Measurements from ENCODE around the gene RHBDF1. TPM values are rescaled to one million over a fixed set of nuclear protein-coding genes. Genes with fewer than 3 reads are reported as not detected.

The RHBDF1 gene
- total RNA-seq, 1 experiment from 2014 or later = not detected

DNA sequence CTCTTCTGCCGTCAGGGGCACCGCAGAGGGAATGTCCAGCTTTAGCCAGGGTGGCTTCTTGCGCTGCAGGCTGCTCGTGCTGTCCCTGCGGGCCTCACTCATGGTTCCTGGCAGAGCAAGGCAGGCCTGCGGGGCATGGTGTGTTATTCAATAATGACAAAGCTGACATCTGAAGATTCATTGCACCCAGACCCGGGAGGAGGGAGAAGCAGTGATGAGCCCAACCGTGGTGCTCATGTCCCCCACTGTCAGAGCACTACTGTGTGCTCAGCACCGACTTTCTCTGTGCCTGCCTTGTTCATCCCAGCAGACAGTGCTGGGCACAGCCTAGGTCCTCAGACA lies 7.5 kb downstream of the RHBDF1 start:
- Histone ChIP-seq H3K27me3 (ENCODE audit: low read length) (no peaks in the 10 kb centered on the region), H3K36me3 (ENCODE audit: insufficient read depth, low read length) (no peaks in the 10 kb centered on the region), H3K27ac (ENCODE audit: low read length) (no peak overlapping the region), H4K20me1 (ENCODE audit: insufficient read depth, low read depth, low read length) (no peaks in the 10 kb centered on the region; the same call in 1 of the 2 replicates), H3K4me3 (ENCODE audit: low read length) (no peak overlapping the region), H3K4me2 (ENCODE audit: low read depth, low read length, poor library complexity, severe bottlenecking) (no peak overlapping the region), H3K9ac (ENCODE audit: low read length) (no peak overlapping the region), H3K4me1 (ENCODE audit: low read length) (no peaks in the 10 kb centered on the region), H3K9me3 (ENCODE audit: low read length) (no peaks in the 10 kb centered on the region), H3K9me2 (replicated peaks; ENCODE audit: insufficient read depth, low read length) (no peaks in the 10 kb centered on the region), H2AFZ (ENCODE audit: low read length) (no peak overlapping the region), H3K79me2 (ENCODE audit: low read length) (no peaks in the 10 kb centered on the region)
- DNase-seq = no peak

DNA sequence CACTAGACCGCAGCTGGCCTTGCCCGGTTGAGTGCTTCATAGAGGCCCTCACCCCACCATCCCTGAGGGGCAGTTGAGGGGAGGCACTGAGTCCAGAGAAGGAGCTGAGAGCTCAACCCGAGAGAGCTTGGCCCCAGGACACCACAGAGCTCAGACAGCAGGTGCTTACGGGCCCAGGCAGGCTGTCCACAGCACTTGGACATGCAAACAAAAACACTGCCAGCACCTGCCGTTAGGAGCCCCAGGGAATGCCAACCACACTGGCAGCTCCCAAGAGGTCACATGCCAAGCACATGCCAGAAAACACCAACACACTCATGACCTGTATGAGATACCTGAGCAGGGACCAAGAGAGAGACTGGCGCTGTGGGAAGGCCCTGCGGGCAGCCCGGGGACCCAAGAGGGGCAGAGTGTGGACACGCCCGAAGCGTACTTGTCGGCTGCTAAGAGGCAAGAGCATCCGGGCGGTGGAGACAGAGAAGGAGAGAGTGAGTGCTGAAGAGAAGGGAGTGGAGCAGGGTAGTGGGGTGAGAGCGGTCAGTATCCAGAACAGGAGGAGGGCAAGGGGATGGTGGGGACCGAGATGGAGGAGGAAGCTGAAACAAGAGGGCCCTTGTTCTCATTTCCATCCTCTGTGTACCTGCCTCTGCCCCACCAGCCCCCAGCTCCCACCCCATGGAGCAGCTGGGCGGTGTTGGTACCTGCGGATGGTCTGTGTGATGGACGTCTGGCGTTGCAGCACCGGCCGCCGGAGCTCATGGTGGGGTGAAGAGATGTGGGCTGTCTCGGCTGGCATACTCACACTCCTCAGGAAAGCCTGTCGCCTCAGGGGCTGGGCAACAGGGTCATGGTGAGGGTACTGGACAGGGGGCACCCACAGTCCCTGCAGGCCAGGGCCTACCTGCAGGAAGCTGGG lies 8.2 kb downstream of the RHBDF1 start:
- Histone ChIP-seq H3K27me3 (ENCODE audit: low read length) (no peaks in the 10 kb centered on the region), H3K79me2 (ENCODE audit: low read length) (no peaks in the 10 kb centered on the region), H3K4me2 (ENCODE audit: low read depth, low read length, poor library complexity, severe bottlenecking) (no peak overlapping the region), H3K4me3 (ENCODE audit: low read length) (no peak overlapping the region), H3K36me3 (ENCODE audit: insufficient read depth, low read length) (no peaks in the 10 kb centered on the region), H3K27ac (ENCODE audit: low read length) (no peak overlapping the region), H3K9me2 (replicated peaks; ENCODE audit: insufficient read depth, low read length) (no peaks in the 10 kb centered on the region), H3K4me1 (ENCODE audit: low read length) (no peaks in the 10 kb centered on the region), H3K9me3 (ENCODE audit: low read length) (no peaks in the 10 kb centered on the region), H3K9ac (ENCODE audit: low read length) (no peak overlapping the region), H2AFZ (ENCODE audit: low read length) (no peak overlapping the region), H4K20me1 (ENCODE audit: insufficient read depth, low read depth, low read length) (no peaks in the 10 kb centered on the region; the same call in 1 of the 2 replicates)
- no peak for DNase-seq

DNA sequence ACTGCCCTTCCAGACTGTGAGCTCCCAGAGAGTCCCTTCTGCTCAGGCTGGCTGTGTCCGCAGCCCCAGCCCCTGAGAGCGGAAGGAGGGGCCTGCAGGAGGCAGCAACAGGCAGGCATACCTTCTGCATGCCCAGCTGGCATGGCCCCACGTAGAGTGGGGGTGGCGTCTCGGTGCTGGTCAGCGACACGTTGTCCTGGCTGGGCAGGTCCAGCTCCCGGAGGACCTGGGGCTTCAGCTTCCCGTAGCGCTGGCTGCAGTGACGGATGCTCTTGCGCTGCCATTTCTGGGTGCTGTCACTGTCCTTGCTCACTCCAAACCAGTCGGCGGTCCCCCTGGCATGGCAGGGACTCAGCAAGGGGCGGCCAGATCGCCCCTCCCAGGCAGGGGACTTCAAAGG lies 9.0 kb downstream of the RHBDF1 start:
- H2AFZ ChIP-seq (ENCODE audit: low read length) = no peak overlapping the region
- no peaks in the 10 kb centered on the region for H3K27me3 ChIP-seq (ENCODE audit: low read length)
- no peak overlapping the region for H3K4me2 ChIP-seq (ENCODE audit: low read depth, low read length, poor library complexity, severe bottlenecking)
- no peak for DNase-seq
- no peak overlapping the region for H3K27ac ChIP-seq (ENCODE audit: low read length)
- H3K36me3 ChIP-seq (ENCODE audit: insufficient read depth, low read length) = no peaks in the 10 kb centered on the region
- no peaks in the 10 kb centered on the region for H4K20me1 ChIP-seq (ENCODE audit: insufficient read depth, low read depth, low read length)
- no peaks in the 10 kb centered on the region for H3K9me3 ChIP-seq (ENCODE audit: low read length)
- no peaks in the 10 kb centered on the region for H3K4me1 ChIP-seq (ENCODE audit: low read length)
- H3K9me2 ChIP-seq (replicated peaks; ENCODE audit: insufficient read depth, low read length) = no peaks in the 10 kb centered on the region
- no peak overlapping the region for H3K4me3 ChIP-seq (ENCODE audit: low read length)
- H3K79me2 ChIP-seq (ENCODE audit: low read length) = no peaks in the 10 kb centered on the region
- no peak overlapping the region for H3K9ac ChIP-seq (ENCODE audit: low read length)

DNA sequence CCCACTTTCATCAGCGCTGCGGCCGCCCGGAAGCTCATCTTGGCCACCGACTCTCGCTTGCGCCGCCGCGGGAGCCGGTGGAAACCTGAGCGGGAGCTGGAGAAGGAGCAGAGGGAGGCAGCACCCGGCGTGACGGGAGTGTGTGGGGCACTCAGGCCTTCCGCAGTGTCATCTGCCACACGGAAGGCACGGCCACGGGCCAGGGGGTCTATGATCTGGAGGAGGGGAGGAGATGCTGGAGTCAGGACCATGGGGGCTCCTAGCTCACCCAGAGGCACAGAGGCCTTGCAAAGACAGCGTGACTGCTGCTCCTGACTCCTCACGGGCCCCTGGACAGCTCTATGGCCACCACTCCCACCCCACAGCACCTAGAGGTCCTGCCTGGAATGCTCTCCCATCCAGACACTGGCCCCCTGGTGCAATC lies 9.5 kb downstream of the RHBDF1 start:
- H3K9ac ChIP-seq (ENCODE audit: low read length) = no peak overlapping the region
- no peaks in the 10 kb centered on the region for H4K20me1 ChIP-seq (ENCODE audit: insufficient read depth, low read depth, low read length)
- no peaks in the 10 kb centered on the region for H3K4me1 ChIP-seq (ENCODE audit: low read length)
- H3K27ac ChIP-seq (ENCODE audit: low read length) = no peak overlapping the region
- H3K4me3 ChIP-seq (ENCODE audit: low read length) = no peak overlapping the region
- no peak overlapping the region for H2AFZ ChIP-seq (ENCODE audit: low read length)
- no peaks in the 10 kb centered on the region for H3K27me3 ChIP-seq (ENCODE audit: low read length)
- H3K9me2 ChIP-seq (replicated peaks; ENCODE audit: insufficient read depth, low read length) = no peaks in the 10 kb centered on the region
- no peak for DNase-seq
- H3K79me2 ChIP-seq (ENCODE audit: low read length) = no peaks in the 10 kb centered on the region
- H3K4me2 ChIP-seq (ENCODE audit: low read depth, low read length, poor library complexity, severe bottlenecking) = no peak overlapping the region
- H3K36me3 ChIP-seq (ENCODE audit: insufficient read depth, low read length) = no peaks in the 10 kb centered on the region
- H3K9me3 ChIP-seq (ENCODE audit: low read length) = no peaks in the 10 kb centered on the region

DNA sequence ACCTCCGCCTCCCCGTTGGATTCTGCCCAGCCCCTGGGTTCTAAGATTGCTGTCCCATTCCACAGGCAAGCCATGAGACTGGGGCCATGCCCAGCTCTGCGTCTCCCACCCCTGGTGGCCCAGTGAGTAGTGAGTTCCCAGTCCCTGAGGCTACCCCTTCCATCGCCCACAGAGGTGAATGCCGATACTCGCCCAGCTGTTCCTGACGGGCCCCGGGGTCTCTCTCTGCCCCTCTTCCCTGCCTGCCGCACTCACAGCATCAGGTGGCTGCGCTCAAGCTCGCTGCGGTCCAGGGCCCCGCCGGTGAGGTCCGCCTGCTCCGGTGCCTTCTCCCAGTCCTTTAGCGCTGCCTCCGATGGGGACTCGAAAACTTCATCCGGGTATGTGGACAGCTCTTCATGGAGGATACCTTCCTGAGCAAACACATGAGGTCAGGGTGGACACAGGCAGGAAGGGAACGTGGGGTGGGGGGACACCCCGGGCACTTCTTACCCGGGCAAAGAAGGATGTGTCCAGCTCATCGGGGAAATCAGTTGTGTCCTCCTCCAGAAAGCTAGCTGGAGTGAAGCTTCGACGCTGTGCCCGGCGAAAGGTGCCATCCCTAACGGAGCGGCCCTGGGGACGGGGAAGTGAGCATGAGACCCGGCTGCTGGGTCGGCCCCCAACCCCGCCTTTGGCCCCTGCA lies 10.0 kb downstream of the RHBDF1 start:
- Histone ChIP-seq H4K20me1 (ENCODE audit: insufficient read depth, low read depth, low read length) (no peaks in the 10 kb centered on the region), H2AFZ (ENCODE audit: low read length) (no peak overlapping the region), H3K4me2 (ENCODE audit: low read depth, low read length, poor library complexity, severe bottlenecking) (no peak overlapping the region), H3K79me2 (ENCODE audit: low read length) (no peaks in the 10 kb centered on the region), H3K4me1 (ENCODE audit: low read length) (no peaks in the 10 kb centered on the region), H3K9ac (ENCODE audit: low read length) (no peak overlapping the region), H3K36me3 (ENCODE audit: insufficient read depth, low read length) (no peaks in the 10 kb centered on the region), H3K4me3 (ENCODE audit: low read length) (no peak overlapping the region), H3K27me3 (ENCODE audit: low read length) (no peaks in the 10 kb centered on the region), H3K27ac (ENCODE audit: low read length) (no peak overlapping the region), H3K9me3 (ENCODE audit: low read length) (no peaks in the 10 kb centered on the region), H3K9me2 (replicated peaks; ENCODE audit: insufficient read depth, low read length) (no peaks in the 10 kb centered on the region)
- DNase-seq = no peak

DNA sequence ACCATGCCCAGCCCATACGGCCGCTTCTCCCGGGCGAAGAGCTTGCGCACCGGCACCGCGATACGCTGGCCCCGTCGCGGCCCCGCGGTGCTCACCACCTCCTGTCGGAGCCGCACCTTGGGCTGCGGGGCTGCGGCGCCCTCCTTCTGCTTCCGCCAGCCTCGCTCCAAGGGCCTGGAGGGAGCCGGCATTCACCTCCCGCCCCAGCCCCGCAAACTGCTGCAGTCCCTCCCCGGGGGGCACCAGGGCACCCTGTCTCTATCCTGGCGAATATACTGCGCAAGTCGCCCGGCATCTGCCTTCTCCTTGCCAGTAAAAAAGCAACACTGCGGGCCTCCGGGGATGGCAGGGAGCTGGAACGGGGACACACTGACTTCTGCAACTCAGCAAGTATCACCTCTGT lies 10.6 kb downstream of the RHBDF1 start:
- H4K20me1 ChIP-seq (ENCODE audit: insufficient read depth, low read depth, low read length) = no peaks in the 10 kb centered on the region
- no peak overlapping the region for H3K4me3 ChIP-seq (ENCODE audit: low read length)
- no peaks in the 10 kb centered on the region for H3K79me2 ChIP-seq (ENCODE audit: low read length)
- H3K36me3 ChIP-seq (ENCODE audit: insufficient read depth, low read length) = no peaks in the 10 kb centered on the region
- no peak overlapping the region for H2AFZ ChIP-seq (ENCODE audit: low read length)
- no peaks in the 10 kb centered on the region for H3K9me3 ChIP-seq (ENCODE audit: low read length)
- H3K4me1 ChIP-seq (ENCODE audit: low read length) = no peaks in the 10 kb centered on the region
- H3K27me3 ChIP-seq (ENCODE audit: low read length) = no peaks in the 10 kb centered on the region
- H3K4me2 ChIP-seq (ENCODE audit: low read depth, low read length, poor library complexity, severe bottlenecking) = no peak overlapping the region
- H3K9ac ChIP-seq (ENCODE audit: low read length) = no peak overlapping the region
- no peak for DNase-seq
- H3K27ac ChIP-seq (ENCODE audit: low read length) = no peak overlapping the region
- H3K9me2 ChIP-seq (replicated peaks; ENCODE audit: insufficient read depth, low read length) = no peaks in the 10 kb centered on the region

DNA sequence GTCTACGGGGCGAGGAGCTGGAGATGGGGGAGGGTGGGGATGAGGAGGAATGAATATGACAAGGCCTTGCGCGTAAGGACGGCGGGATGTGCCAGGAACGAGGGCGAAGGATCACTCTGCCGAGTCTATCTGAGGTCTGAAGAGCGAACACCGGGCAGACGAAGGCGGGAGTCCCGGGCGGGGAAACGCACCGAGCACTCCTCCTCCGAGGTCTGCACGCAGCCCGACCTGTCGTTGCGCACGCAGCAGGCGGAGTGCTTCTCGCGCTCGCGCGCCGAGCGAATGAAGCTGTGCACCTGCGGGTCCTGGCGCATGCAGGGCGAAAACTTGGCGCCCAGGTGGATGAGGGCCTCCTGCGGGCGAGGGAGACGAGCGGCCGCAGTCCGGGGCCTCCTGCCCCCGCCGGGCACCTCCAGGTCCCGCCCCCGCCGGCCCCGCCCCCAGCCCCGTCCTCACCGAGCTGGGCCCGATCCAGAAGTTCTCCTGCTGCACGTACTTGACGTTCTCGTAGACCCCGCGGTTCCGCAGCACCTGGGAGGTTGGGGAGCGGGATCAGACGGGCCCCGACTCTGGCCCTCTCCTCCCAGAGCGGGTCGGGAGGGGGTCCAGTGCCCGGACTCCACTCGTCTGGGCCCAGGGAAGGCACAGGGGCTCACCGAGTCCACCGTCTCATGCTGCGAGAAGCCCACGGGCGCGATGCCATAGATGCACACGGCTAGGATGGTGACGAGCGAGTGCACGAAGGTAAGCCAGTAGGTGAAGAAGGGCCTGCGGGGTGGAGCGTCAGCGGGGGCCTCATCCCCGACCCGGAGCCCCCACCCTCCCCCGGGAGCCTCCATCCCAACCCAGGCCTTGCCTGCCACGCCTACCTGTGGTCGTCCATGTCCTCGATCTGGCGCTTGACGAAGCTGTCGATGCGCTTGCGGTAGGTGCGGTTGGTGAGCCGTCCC lies 11.2 kb downstream of the RHBDF1 start:
- peaks cover 2% of the 10 kb centered on the region; the same call in 1 of the 2 replicates for H3K36me3 ChIP-seq (ENCODE audit: insufficient read depth, low read length)
- DNase-seq = no peak

More for the DNA sequence above, 11.2 kb downstream of the RHBDF1 start:
- Histone ChIP-seq H3K27me3 (ENCODE audit: low read length) (no peaks in the 10 kb centered on the region), H3K4me1 (ENCODE audit: low read length) (no peaks in the 10 kb centered on the region), H3K9me2 (replicated peaks; ENCODE audit: insufficient read depth, low read length) (no peaks in the 10 kb centered on the region), H3K9ac (ENCODE audit: low read length) (no peak overlapping the region), H3K27ac (ENCODE audit: low read length) (no peak overlapping the region), H3K4me3 (ENCODE audit: low read length) (no peak overlapping the region), H3K79me2 (ENCODE audit: low read length) (no peaks in the 10 kb centered on the region), H2AFZ (ENCODE audit: low read length) (no peak overlapping the region), H3K4me2 (ENCODE audit: low read depth, low read length, poor library complexity, severe bottlenecking) (no peak overlapping the region), H3K9me3 (ENCODE audit: low read length) (no peaks in the 10 kb centered on the region), H4K20me1 (ENCODE audit: insufficient read depth, low read depth, low read length) (no peaks in the 10 kb centered on the region)
